ENCODE data around the gene GPR6. TPM values are rescaled to one million over a fixed set of nuclear protein-coding genes. Genes with fewer than 3 reads are reported as not detected.

GPR6 gene
- total and polyA plus RNA-seq, 2 donors (not counting 3 experiments of a cell fraction or from before 2014, with no cell fraction given) = not detected

GRCh38 chr6:109962271-109962670 lies 15.8 kb upstream of the GPR6 start:
- Histone ChIP-seq H3K27ac (ENCODE audit: insufficient read depth, low read depth, low read length) (no peak overlapping the region), H3K9me1 (replicated peaks; ENCODE audit: control insufficient read depth, extremely low read depth, insufficient read depth, low read length) (no peaks in the 10 kb centered on the region), H3K27me3 (ENCODE audit: control insufficient read depth in 2 of 2, insufficient read depth in 2 of 2, low read length in 2 of 2) (no peaks in the 10 kb centered on the region), H3K9ac (replicated peaks; ENCODE audit: extremely low read depth, insufficient read depth, low read length) (no peak overlapping the region), H4K20me1 (replicated peaks; ENCODE audit: control insufficient read depth, extremely low read depth, insufficient read depth, low read length) (no peaks in the 10 kb centered on the region), H2AFZ (ENCODE audit: low read depth, low read length) (no peak overlapping the region), H3K9me3 (replicated peaks; ENCODE audit: control insufficient read depth, insufficient read depth, low read length) (no peaks in the 10 kb centered on the region), H3K4me2 (ENCODE audit: insufficient read depth, low read length) (no peak overlapping the region), H3K4me3 (replicated peaks in 1 of 3; ENCODE audit: insufficient read depth in 1 of 3, low read depth in 1 of 3, low read length in 3 of 3) (no peak overlapping the region), H3K79me2 (ENCODE audit: control insufficient read depth, insufficient read depth, low read length) (no peaks in the 10 kb centered on the region), H3K36me3 (ENCODE audit: control insufficient read depth in 2 of 2, extremely low read depth in 1 of 2, insufficient read depth in 2 of 2, low read length in 2 of 2) (no peaks in the 10 kb centered on the region), H3K4me1 (ENCODE audit: control insufficient read depth, extremely low read depth, insufficient read depth, low read length) (no peaks in the 10 kb centered on the region)
- dilution Hi-C loops (cut with MboI; ENCODE audit: extremely low pct_ligation_motif_present, low sequenced_read_pairs) (no loop called here), intact Hi-C loops (cut with micrococcal nuclease) (no loop called here)
- no peak for FAIRE-seq
- DNase-seq (ENCODE audit: low read depth, low spot score) = no peak
- no peak for TF ChIP-seq EZH2 (IDR thresholded peaks at IDR 0.05; ENCODE audit: borderline replicate concordance, low read depth, low read length, severe bottlenecking)
- no peak for TF ChIP-seq MYC (IDR thresholded peaks at IDR 0.05; ENCODE audit: low read depth, low read length)
- TF ChIP-seq FOS (IDR thresholded peaks at IDR 0.05; ENCODE audit: borderline replicate concordance, insufficient read depth, low read length) = no peak
- no peak for TF ChIP-seq JUN (IDR thresholded peaks at IDR 0.05; ENCODE audit: borderline replicate concordance, insufficient read depth, insufficient read length, low read depth)
- TF ChIP-seq, protein P1, sequence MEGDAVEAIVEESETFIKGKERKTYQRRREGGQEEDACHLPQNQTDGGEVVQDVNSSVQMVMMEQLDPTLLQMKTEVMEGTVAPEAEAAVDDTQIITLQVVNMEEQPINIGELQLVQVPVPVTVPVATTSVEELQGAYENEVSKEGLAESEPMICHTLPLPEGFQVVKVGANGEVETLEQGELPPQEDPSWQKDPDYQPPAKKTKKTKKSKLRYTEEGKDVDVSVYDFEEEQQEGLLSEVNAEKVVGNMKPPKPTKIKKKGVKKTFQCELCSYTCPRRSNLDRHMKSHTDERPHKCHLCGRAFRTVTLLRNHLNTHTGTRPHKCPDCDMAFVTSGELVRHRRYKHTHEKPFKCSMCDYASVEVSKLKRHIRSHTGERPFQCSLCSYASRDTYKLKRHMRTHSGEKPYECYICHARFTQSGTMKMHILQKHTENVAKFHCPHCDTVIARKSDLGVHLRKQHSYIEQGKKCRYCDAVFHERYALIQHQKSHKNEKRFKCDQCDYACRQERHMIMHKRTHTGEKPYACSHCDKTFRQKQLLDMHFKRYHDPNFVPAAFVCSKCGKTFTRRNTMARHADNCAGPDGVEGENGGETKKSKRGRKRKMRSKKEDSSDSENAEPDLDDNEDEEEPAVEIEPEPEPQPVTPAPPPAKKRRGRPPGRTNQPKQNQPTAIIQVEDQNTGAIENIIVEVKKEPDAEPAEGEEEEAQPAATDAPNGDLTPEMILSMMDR (IDR thresholded peaks at IDR 0.05; ENCODE audit: extremely low read depth in 1 of 2, insufficient read depth in 1 of 2, low read depth in 1 of 2, low read length in 2 of 2) = no peak
- no peak for TF ChIP-seq GATA2 (IDR thresholded peaks at IDR 0.05; ENCODE audit: insufficient read depth, insufficient read length, low read depth, low read length)
- no peak for TF ChIP-seq POLR2AphosphoS5 (IDR thresholded peaks at IDR 0.05; ENCODE audit: insufficient read depth, low read depth, low read length)
- TF ChIP-seq, protein P2, sequence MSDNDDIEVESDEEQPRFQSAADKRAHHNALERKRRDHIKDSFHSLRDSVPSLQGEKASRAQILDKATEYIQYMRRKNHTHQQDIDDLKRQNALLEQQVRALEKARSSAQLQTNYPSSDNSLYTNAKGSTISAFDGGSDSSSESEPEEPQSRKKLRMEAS (IDR thresholded peaks at IDR 0.05; ENCODE audit: insufficient read depth, insufficient read length) = no peak
- TF ChIP-seq POLR2A (IDR thresholded peaks at IDR 0.05; ENCODE audit: low read depth, low read length) = no peak
- CTCF ChIA-PET = interaction anchor here (1.0 to 2.0 kb wide), 2 partner anchors 10 to 77 kb away, joined by 3 to 4 read pairs; no protein-coding TSS in a partner anchor
- POLR2A ChIA-PET = no interaction called here
- BruUV-seq (replicated peaks) = no TSS peak
